Measurements from ENCODE around the gene DACH1.

DACH1 gene

DNA sequence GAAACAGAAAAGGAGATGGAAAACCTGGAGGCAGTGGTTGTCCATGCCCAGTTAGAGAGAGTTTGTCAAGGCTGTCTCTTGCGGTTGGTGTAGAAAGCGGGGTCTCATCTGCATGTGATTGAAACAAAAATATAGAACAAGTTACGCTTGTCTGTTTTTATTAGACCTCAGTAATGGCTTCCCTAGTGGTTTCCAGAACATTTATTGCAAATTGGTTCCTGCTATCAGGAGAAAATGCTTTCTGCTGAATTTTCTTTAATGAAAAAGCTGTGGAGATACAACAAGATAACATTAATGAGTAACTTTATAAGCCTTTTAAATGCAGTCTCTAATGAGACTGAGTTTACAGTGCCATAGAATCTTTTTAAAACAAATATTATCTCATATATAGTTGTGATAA lies 378.0 kb downstream of the DACH1 start:
- no peak for DNase-seq (ENCODE audit: low read depth)

DNA sequence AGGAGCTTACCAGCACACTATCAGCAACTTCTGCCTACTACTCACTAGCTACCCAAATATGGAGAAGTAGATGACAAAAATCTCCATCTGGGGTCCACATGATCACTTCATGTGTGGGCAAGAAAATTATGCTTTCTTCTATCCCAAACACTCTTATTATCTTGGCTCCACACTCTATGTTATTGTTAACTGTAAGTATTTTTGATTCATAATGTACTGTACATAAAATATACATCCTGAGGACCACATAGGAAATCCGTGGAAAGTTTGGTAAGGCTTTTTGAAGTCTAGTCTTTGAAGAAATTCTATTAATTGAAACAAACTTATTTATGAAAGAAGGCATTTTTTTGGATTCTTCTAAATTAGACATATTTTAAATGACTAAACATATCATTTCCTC lies 378.8 kb downstream of the DACH1 start:
- no peak for DNase-seq (ENCODE audit: low read depth)

DNA sequence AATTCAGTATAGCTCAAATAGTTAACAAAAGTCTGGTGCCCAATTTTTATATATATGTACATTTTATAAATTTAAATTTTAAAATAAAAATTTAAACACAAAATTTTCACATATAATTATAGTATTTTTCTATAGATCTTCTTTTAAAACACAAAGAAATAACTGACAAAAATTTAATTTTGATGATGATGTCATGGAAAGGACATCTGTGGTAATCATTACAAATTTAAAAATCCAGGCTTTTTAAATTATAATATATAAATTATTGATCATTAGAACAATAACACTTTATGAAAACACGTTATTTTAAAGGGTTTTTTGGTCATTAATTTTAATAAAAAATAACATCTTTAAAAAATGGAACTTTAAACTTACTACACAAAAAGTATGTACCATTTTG lies 381.1 kb downstream of the DACH1 start:
- DNase-seq (ENCODE audit: low read depth), result no peak

DNA sequence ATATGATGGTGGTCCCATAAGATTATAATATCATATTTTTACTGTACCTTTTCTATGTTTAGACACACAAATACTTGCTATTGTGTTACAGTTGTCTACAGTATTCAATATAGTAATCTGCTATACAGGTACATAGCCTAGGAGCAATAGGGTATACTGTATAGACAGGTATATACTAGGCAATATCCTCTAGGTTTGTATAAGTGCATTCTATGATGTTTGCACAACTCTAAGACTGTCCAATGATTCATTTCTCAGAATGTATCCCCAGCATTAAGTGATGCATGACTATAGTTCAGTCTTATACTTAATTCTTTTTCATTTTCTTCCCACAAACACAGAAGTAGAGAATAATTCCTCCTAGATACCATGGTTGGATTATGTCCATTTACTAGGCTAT lies 383.3 kb downstream of the DACH1 start:
- no peak for DNase-seq (ENCODE audit: low read depth)

DNA sequence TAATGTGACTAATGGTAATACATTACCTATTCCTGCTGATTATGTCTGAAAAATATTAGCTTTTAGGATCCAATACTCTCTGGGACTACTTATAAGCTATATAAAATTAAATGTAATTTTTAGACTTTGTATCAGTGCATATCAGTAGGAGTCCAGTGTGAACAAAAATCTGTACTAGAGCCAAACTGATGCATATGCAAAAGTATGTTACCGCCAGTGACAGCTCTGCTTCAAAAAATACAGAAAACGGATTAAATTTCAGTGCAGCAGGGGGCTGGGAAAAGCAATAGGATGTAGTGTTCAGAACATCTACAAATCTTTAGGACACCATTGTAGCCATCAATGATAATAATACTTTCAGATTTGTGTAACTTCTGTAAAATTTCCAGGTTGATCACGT lies 385.5 kb downstream of the DACH1 start:
- DNase-seq (ENCODE audit: low read depth), result no peak

DNA sequence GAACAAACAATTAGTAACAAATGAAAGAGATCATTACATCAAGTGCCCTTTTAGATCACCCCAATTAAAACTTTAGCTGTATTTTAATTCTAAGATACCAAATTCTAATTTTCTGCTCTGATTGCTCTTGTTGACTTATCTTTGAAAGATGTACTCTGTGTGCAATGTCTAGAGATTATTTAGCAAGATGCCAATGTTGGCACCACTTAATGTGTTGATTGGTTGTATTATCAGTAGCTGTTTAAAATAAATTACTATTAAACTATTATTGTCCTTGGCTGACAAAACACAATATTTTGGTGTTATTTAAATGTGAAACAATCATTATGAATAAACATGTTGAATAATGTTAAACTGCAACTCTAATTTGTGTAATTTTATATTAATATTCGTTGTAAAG lies 386.0 kb downstream of the DACH1 start:
- DNase-seq (ENCODE audit: low read depth), result no peak

DNA sequence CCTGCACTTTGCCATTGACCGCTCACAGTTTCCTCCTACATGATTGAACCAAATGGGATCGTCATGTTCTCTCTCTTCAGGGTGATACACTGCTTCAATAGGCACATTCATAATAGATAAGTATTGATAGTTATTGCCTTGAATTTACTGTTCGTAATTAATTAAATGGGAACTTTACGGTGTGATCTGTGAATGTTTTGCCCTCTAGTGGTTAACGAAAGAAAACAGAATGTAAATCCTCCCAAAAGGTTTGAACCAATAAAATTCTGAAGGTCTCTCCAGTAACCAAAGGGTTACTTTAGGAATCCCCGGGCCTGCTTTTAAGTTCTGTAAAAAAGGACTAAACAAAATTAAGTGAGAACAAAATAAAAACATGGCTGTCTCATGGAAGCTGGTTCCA lies 389.3 kb downstream of the DACH1 start:
- no peak for DNase-seq (ENCODE audit: low read depth)

DNA sequence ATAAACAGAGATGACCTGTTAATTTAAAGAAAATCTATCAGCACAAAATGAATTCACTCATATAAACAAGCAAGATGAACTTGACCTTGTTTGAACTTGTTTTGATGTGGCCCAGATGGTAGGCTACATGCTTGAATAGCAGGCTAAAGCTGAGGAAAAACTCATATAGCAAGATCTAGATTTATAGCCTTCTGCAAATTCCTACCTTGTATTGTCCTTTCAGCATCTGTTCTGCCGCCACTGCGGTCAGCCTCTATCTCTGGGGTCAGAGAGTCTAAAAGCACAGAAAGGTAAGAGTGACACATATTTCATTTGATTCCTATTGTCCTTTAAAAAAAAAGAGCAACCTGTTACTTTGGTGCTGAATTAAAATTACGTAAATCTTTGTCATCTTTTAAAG lies 392.1 kb downstream of the DACH1 start:
- DNase-seq (ENCODE audit: low read depth), result no peak

DNA sequence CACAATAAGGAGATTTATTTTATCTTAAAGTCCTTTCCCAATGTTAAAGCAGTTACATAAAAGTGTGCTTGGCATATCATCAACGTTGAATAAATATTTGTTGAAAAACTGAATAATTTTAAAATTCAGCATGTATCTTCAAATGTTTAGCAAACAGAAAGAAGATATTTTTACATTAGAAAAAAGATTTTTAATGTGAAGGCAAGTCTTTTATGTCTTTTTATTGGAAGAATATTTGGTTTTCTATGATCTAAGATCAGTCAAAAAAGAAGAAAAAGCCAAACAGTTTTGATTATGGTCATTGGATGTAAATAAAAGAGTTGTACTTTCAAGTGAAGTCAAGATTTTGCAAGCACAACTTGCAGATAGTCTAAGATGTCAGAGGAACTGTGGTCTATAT lies 397.4 kb downstream of the DACH1 start:
- DNase-seq (ENCODE audit: low read depth), result no peak

DNA sequence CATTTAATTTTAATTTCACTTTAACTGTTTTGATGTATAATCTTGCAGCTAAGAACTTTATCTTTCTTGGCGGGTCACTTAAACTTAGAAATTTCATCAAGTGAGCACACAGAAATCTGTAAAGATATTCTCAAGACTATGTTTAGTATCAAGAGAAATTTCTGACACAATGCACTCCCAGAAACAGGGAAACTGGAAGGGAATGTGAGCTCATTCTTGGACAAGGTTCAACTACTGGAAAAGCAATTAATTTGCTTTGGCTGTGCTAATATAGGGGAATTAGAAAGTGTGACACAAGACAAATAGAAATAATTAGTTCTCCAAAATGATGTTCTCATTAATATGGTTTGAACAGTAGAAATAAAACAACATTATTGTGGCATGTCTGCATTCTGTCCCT lies 402.3 kb downstream of the DACH1 start:
- no peak for DNase-seq (ENCODE audit: low read depth)

DNA sequence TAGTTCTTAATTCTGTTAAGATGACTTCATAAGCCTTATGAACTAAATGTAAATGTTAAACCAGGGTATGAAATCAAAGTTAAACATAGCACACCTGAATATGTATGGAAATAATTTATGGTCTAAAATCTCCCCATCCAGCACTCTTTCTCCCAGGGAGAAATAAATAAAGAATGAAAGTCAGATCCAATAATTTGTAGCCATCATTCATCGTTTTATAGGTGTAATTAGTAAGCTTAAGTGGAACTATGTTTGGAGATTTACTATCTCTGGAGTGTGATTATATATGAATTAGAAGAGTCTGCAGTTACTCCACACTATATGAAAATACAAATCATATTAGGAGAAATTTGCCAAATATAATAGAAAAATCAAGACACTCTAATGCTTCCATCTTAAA lies 405.1 kb downstream of the DACH1 start:
- DNase-seq (ENCODE audit: low read depth), result no peak

DNA sequence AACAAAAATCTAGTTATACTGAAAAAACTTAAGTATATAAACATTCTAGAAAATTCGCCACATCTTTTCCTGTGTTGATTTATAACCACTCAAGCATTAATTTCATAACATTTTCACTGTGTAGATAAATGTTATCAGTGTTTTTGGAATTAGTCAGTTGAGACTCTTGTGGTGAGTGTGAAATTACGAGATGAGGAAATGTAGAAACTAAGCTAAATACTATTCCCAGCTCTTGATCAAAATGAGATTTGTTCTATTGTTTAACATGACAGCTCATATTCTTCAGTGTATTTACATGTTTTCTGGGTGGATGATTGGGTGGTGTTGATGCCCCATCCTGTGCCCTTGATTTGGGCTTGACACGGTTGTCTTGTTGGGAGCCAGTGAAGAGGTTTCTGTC lies 406.8 kb downstream of the DACH1 start:
- no peak for DNase-seq (ENCODE audit: low read depth)

DNA sequence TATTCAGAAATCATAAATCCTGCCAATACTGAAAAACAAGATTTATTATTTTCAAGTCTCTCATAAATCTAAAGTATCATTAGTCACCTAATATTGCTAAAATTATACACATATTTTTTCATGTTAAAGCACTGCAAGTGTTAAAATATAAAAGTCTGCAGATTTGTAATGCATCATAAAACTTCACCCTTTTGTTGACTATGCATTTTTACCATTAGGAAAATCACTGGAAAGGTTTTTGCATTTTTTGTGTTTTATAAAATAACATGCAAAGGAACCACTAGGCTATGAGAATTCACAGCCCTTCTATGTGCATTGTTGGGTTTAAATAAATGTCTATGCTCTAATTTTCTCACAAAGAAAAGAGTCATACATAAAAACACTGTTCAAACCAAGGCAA lies 407.3 kb downstream of the DACH1 start:
- no peak for DNase-seq (ENCODE audit: low read depth)

DNA sequence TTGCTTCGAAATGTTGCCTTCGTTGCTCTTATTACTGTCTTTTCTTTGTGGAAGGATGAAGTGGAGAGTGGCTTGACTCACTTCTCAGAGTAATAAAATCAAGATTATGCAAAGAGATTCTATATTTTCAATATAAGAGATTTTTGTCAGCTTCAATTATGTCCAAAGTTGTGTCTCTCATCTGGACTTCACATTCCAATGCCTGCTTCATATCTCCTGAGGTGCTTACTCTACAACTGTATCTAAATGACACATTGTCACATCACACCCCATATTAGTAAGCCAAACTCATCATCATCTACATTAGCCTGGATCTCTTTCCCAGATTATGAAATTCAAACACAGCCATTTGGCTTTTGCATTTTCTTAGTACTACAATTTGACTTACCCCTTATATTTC lies 409.4 kb downstream of the DACH1 start:
- DNase-seq (ENCODE audit: low read depth), result no peak

DNA sequence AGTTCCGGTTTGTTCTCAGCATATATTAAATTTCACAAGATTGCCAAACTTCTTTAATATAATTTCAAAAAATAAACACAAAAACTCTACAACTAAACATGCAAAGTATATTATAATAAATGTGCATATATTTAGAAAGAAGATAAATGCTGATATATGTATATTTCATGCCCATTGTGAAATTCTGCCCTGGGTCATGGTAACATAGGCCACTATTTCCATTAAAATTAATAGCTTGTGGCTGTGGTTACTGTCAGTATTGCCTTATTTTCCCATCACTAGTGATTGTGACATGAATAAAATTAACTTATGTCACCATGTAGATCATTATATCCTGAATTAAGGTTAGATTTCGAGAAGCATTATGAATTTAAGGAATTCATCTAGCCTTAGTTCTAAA lies 410.9 kb downstream of the DACH1 start:
- DNase-seq (ENCODE audit: low read depth), result no peak

DNA sequence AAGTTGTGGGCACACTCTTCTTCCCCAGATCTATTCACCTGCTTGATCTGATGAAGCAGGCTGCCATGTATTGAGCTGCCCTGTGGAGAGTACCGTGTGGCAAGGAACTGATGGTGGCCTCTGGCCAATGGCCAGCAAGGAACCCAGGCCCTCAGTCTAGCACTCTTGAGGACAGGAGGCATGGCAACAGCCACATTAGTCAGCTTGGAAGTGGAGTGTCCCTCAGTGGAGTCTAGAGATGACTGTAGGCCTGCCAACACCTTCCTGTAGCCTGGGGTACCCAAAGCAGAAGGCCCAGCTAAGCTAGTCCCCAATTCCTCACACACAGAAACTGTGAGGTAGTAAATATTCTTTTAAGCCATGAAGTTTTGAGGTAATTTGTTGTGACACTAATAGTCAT lies 412.5 kb downstream of the DACH1 start:
- no peak for DNase-seq (ENCODE audit: low read depth)

DNA sequence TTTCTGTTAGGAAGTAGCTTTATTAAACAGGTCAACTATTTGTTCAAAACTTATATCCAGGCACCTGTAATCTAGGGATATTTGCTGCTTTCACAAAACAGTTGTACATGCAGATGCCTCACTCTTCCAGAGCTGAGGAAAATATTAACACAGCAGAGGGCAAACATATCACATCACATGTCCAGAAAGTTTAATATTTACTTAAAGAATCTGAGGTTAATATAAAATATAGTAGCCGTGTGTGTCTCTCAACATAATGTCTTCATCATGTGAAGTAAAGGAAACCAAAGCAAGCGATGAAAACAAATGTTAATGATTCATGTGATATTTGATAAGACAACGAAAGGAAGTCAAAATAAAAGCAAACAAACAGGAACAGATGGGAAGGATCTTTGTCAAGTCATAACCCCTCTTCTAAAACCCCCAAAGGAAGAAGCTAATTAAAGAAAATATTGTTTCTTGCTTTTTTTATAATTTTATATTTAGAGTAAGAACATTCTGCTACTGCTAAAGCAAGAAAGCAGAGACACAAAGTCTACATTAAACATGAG lies 418.8 kb downstream of the DACH1 start:
- DNase-seq (ENCODE audit: low read depth), result no peak

DNA sequence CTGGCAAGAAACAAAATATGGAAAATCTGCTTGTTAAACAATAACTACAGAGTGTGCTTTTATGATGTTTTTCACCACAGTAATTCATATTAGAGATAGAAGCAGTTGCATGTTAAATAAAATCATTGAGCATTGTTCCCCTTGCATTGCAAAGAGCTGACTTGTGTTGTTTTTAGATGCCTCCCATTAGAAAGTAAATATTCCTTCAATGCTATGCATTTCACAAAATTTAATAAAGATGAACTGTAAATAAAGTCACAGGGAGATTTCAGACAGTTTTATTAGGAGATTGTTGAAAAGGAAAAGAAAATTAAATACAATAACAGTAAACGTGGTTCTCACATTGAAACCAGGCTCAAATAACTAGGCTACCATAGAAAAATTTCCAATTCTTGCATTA lies 429.3 kb downstream of the DACH1 start:
- DNase-seq (ENCODE audit: low read depth), result no peak

DNA sequence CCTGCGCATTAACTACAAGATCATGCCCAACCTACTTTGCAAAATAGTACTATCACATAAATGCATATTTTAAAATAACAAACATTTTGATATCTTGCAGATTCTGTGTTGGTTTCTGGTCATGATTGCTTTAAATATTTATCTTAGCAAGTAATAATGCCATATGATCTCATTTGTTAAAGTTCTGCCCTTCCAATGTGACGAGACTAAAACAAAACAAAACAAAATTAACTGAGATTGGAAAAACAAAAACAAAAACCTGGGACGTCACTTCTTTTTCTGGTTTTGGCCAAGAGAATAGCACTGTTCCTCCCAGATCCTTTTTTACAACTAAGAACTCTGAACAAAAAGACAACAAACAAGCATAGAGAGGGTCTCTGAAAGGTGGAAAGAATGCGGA lies 436.3 kb downstream of the DACH1 start:
- no peak for DNase-seq (ENCODE audit: low read depth)

DNA sequence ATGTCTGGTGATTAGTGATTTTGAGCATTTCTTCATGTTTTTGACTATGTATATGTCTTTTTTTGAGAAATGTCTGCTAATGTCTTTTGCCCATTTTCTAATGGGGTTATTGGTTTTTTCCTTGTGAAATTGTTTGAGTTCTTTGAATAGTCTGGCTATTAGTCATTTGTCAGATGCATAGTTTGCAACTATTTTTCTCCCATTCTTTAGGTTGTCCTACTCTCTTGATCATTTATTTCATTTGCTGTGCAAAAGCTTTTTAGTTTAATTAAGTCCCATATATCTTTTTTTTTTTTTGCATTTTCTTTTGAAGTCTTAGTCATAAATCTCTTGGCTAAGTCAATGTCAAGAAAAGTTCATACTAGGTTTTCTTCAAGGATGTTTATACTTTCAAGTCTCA lies 449.8 kb downstream of the DACH1 start:
- no peak for DNase-seq (ENCODE audit: low read depth)

DNA sequence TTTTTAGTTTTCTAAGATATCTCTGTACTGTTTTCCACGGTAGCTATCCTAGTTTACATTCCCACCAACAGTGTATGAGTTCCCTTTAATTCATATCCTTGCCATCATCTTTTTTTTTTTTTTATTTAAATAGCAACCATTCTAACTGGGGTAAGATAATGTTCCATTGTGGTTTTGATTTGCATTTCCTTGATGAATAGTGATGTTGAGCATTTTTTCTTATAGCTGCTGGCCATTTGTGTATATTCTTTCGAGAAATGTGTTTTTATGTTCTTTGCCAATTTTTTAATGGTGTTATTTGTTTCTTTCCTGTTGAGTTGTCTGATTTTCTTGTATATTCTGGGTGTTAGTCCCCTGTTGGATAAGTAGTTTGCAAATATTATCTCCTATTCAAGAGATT lies 454.8 kb downstream of the DACH1 start:
- no peak for DNase-seq (ENCODE audit: low read depth)

DNA sequence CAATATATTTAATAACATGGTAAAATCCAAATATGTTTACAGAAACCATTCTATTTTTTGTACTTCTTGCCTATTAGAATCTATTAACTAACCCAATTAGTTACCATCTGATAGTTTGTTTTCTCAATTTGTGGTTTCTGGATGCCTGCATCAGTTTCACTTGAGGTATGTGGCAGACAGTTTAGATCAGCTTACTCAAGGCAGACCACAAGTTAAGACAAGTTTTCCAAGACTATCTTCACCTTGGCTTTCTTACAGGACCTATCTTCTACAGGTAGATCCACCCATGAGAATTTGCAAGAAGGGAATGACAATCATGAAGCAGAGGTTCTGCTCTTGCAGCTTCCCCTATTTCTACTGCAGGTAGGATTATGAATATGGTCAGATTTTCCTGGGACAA lies 458.6 kb downstream of the DACH1 start:
- no peak for DNase-seq (ENCODE audit: low read depth)

DNA sequence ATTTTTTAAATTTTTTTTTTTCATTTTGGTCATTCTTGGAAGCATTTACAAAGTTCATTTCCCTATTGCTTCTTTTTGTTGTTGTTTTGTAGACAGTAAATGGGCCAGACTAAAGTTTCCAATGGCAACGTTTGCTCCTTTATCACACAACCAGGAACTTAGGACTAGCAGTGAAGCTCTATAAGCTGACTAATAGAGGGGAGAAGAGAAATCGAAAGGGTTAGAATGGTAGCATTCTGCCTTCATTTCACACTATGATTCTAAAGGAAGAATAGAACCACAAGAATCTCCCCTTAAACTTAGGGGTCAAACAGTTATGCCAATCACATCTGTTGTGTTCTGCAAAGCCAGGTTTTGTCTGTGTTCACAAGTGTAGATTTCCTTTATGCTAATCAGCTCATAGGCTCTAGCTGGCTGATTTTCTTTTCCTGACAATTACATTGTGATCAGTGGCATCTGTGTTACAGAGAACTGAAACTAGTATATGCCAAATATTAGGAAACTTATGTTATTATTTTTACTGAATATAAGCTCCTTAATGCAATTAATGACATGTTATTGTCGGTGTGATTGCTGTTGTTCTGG lies 467.3 kb downstream of the DACH1 start:
- DNase-seq (ENCODE audit: low read depth), result no peak

DNA sequence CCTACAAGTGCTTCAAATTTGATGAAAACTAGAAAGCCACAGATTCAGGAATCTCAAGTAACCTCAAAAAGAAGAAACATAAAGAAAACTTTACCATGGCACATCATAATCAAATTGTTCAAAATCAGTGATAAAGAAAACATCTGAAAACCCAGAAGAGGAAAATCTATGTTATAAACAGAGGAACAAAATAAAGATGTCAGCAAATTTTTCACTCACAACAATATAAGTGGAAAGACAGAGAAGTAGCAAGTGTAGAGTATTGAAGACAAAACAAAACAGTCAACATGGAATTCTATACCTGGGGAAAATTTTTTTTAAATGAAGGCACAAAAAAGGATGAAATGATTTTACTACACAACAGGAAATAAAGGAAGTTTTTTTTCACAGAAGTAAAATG lies 470.9 kb downstream of the DACH1 start:
- DNase-seq (ENCODE audit: low read depth), result no peak

DNA sequence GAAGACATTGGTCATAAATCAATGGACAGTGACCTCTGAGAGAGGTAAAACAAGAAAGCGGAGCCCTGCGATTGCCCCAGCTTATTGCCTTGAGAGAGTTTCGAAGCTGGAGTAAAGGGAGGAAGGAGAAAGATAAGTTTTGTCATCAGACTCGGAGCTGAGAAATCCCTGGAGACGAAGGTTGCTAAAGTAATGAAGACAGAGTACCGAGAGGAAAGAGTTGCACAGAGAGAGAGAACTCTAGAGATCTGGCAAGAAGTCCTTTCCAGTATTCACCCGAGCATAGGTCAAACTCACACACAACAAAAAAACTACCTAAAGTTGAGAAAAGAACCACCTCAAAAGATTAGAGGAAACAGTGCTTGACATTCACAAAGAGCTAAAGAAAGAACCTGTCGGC lies 472.0 kb downstream of the DACH1 start:
- DNase-seq (ENCODE audit: low read depth), result no peak

All from fibroblast of gingiva (primary cell).